ENCODE results near the gene CHCHD10.

Gene CHCHD10

DNA sequence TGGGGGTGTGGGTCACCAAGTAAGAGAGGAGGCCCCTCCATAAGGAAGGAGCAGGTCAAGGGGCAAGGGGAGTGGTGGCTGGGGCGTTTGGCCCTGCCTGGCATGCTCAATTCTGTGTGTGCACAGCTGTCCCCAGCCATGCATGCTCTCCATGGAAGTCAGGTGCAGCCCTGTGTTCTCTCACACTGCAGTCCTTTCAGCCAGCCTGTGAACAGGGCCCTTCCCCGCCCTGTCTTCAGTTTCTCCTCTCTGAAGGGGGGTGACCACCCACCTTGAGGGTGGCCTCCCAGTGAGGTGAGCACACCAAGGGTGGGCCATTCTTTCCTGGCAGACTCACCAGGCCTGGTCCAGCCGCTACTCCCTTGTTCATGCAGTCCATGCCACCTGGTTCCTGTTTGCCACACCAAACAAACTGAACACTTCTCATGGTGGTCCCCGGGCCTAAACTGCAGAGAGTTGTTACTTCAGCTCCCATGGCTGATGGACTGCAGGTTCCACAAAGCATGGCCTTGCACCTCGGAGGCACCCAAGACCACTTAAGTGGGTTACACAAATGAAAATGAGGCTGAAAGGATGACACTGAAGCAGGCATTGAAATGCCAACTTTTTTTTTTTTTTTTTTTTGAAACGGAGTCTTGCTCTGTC lies 1.7 kb upstream of the CHCHD10 start:
- no peak for DNase-seq

DNA sequence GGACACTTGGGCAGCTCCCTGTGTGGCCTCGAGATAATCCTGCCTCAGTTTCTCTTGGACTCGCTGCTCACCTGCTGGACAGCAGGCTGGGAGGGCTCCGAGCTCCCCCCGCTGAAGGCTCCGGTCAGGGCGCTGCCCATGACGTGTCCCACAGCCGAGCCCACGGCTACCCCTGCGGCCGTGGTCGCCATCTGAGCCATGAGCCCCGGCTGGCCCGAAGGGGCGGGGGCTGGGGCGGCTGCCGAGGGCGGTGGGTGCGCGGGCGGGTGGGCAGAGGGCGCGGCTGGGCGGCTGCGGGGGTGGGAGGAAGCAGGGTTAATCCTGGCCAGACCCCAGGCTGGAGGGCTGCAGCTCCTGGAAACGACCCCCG lies 484 bp downstream of the CHCHD10 start:
- no peak for DNase-seq

DNA sequence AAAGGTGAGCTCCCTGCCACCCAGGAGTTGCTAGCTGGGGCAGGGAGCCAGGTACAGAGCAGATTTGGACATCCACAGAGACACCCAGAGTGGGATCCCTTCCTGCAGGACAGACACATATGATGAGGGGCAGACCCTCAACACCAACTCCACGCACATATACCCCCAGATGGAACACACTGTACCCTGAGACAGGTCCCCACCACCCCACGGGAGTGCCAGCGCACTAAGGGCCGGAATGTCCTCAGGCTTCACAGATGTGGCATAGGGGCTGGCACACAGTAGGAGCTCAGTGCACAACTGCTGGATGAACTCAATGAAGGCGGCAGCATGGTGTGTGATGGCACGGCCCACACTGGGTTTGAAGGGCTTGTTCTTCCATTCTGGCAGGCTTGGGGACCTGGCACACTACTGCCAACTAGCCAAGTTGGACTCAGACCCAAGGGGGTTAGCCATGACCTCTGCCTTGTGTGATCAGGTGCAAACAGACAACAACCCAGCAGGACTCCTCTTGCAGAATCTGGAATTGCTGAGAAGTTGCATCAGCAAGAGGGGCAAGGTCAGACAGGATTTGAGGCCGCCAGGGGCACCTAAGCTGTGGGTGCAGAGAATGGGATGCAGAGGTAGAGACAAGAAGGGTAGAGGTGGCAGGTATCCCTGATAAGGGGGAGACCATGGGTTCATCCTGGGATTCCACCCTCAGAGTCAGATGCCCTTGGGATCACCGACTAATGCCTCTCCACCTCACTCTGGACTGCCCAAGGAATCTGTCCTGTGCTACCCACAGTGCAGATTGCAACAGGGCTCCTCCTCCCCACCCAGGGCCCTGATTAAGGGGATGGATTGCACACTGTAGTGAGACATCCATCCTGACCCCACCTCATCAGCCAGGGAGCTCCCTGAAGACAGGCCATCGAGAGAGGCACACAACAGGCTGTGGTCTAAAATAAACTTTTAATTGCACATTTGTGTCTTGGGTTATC lies 2.6 kb downstream of the CHCHD10 start:
- no peak for DNase-seq

DNA sequence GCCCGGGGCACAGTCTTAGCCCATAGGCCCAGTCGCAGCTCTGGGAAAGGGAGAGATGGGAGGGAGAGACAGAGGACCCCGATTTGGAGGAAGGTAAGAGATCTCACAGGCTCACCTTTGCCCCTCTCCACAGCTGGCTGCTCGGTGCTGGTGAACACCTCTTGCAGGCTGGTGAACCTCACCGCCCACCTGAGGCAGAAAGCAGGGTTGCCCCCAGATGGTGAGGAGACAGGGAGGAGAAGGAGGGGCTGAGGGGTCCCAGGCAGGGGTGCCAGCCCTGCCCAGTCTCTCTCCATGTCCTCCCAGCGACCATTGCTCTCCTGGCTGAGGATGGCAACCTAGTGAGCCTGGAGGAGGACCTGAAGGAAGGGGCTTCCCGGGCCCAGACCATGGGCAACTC lies 3.8 kb downstream of the CHCHD10 start:
- DNase-seq, result no peak

DNA sequence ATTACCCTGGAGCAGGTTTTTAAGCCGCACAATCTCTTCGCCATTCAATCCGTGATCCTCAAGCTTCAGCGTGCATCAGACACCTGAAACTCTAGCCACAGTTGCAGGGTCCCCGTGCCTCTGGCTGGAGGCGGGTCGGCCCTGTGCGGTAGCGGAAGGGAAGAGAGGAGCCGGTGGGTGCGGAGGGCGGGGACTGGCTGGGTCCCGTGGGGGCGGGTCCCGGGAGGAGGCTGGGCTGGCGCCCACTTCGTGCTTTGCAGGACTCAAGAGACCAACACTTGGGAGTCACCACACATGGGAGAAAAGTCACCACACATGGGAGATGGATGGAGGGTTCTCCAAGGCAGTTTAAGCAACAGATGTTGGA lies 4.2 kb downstream of the CHCHD10 start:
- no peak for DNase-seq

DNA sequence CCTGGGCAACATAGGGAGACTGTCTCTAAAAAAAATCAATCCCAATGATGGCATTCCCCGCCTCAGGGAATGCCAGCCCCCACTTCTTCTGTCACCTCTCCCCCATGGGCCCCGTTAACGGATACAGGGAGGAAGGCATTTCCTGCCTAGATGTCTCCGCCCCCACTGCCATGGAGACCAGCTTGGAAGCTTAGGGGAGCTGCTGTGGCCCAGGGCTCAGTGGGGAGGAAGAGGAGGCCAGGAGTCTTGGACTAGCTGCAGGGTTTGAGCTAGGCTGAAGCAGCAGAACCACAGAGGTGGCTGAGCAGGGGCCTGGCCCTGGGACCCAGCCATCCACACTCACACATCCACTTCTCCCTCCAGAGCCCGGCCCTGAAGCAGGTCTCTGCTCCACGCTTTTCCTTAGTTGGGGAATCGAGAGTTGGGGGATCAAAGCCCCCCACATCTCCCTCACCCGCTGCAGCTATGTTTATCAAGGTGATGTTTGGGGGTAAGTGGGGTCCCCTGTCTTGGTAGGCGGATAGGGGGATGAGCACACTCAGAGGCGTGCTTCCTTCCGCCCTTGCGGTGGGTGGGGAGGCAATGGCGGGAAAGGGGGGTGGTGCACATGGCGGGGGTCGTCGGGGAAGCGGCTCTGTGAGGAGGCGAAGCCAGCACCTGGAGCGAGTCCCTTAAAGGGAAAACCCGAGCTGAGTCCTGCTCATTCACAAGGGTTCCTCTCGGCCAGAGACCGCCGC lies 4.8 kb downstream of the CHCHD10 start, which contains the start of gene C22orf15:
Gene C22orf15, plus strand, starts transcription at position 149 of the 737 bp plus-strand sequence. Its CDS starts 317 bp downstream, at position 466.
- no peak for DNase-seq

DNA sequence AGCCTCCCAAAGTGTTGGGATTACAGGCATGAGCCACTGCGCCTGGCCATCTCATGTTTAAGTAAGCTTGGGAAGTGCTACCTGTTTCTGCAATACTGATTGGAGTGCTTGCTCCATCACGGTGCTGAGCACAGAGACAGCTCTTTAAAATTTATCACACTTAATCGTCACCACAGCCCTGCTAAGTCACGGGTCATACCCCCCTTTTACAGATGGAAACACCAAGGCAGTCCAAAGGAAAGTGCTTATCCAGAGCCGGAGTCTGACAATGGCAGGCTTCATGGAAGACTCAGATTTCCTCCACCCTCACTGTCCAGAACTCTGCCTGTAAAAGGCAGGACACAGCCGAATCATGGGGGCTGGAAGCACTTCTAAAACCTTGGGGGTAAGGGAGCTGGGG lies 7.7 kb downstream of the CHCHD10 start:
- no peak for DNase-seq

DNA sequence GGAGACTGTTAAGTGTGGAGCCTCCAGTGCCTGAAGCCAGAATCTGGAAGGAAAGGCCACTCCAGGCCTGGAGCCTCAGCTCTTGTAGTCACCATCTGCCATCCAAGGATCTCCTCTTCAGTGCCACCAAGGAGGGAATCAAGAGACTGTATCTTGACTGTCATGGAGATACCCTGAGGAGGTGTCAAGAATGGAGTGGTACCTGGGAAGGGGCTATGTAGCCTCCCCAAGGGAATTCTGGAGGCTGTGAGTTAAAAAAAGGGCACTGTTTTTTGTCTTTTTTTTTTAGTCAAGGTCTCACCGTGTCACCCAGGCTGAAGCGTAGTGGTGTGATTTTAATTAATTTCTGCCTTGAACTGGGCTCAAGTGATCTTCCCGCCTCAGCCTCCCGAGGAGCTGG lies 8.2 kb downstream of the CHCHD10 start:
- no peak for DNase-seq

DNA sequence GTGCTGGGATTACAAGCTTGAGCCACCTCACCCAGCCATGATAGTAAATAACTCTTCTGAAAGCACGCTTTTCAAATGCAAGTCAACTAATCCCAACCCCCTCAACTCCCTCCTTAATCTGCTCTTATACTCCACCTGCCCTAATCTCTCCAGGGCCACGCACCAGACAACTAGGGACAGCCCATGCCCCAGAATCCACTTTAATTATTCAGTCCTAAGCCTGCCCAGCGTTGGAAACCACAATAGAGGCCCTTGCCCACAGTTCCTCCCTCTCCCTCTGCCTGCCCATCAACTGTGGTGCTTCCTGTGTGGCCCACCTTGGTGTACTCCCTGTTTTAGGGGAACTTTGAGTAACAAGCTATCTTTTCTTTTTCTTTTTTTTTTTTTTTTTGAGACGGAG lies 10.9 kb downstream of the CHCHD10 start:
- no peak for DNase-seq

DNA sequence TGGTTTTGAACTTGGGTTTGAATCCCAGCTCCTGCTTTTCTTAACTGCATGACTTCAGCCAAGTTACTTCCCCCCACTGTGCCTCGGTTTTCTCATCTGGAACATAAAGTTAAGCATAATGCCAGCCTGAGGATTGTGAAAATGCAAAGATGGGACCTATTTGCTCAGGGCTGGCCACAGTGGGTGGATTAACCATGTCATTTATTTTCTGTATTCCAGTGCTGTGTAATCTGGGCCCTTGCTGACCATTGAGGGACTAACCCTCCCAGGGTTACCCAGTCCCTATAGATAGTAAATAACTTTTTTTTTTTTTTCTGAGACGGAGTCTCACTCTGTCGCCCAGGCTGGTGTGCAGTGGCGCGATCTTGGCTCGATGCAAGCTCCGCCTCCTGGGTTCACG lies 12.1 kb downstream of the CHCHD10 start:
- DNase-seq, result no peak

DNA sequence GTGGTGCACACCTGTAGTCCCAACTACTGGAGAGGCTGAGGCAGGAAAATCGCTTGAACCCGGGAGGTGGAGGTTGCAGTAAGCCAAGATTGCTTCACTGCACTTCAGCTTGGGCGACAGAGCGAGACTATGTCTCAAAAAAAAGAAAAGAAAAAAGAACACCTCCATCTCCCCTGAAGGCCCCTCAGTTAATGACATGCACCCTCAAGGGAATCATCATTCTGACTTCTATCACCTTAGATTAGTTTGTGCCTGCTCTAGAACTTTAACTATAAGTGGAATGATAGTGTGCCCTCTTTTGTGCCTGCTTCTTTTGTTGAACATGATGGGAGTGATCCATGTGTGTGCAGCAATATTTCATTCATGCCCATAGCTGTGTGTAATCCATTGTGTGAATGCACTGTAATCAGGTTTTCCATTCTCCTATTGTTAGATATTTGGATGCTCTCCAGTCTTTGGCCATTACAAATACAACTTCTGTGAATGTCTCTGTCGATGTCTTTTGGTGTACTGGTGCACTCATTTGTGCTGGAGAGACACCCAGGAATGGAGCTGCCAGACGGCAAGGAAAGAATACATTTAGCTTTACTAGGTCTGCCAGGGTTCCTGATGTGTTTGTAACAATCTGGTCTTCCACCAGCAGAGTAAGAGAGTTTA lies 12.7 kb downstream of the CHCHD10 start:
- DNase-seq, result no peak

DNA sequence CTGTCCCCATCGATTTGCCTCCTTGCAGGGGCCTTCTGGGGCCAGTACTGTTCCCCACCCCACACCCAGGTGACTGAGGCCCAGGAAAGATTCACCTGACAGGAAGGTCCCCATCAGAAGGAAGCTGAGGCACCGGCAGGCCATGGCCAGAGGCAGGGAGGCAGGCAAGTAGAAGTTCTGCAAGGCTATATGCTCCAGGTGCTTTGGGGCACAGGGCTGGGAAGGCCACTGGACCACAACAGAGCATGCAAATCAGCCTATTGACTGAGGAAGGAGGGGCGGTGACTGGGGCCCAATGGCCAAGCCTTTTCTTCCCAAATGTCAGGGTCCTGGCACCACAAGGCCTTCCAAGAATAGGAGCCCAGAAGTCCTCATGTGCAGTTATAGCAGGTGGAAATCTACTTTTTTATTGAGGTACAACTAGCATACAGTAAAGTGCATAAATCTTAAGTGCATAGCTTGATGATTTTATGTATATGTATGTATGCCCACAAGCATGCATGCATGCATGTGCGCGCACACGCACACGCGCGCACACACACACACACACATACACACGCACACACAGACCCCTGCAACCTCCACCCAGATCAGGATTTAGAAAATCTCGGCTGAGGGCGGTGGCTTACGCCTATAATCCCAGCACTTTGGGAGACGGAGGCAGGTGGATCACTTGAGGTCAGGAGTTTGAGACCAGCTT lies 13.4 kb downstream of the CHCHD10 start, which contains the start of gene VPREB3:
Gene VPREB3, minus strand, starts transcription at position 206 of the 700 bp plus-strand sequence. Its CDS starts 62 bp downstream, at position 144.
- DNase-seq, result no peak

DNA sequence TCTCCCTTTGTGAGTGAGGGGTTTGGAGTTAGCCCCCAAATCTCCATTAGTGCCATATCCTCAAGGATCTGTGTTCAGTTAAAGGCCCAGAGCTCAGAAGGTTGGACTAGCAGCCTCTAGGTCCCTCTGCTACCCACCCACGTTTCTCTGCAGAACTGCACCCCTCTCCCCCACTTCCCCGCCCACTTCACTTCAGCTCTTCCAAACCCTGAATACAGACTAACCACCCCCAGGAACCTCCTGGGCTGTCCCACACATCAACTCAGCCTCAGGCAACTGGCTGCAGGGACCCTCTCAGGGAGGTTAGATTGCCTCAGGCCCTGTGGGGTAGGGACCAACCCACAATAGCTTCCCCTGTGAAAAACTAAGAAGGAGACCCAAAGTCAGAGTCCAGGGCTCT lies 14.4 kb downstream of the CHCHD10 start:
- DNase-seq, result no peak

DNA sequence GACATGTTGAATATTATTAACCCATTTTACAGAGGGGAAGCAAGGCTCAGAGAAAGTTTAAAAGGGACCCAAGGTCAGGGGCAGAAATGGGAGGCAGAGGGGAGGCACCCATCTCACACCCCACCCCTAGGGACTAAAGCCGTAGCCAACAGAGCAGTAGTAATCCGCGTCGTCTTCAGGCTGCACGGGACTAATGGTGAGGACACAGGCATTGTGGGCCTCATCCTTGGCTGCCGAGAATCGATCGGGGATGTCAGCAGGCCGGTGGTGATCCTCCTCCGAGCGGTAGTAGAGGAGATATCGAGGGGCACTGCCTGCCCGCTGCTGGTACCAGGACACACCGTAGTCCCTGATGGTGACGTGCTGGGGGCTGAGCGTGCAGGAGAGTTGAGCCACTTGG lies 15.0 kb downstream of the CHCHD10 start:
- no peak for DNase-seq

DNA sequence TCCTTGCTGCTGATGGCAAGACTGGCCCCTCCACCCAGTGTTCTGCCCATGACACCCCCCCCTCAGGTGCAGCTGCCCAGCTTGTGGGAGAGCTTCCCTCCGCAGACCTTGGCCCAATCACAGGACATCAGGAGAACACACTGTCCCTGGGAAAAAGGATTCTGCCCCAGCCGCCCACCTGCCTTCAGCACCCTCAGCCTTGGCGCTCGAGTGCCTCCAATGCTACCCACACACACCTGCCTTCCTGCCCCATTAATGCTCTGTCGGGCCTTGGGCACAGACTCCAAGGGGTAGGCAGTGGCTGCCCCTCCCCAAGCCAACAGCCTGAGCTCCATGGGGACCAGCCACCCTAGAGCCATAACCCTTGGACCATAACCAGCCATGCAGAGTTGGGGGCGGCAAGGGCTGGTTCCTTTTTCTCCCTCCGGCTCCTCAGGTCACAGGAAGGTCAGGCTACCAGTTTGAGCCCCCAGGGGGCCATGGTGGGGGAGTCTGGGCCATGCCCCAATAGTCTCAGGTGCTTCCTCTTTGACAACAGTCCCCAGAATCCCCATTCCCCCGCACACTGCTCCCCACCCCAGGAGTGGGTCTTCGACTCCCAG lies 15.6 kb downstream of the CHCHD10 start:
- no peak for DNase-seq

DNA sequence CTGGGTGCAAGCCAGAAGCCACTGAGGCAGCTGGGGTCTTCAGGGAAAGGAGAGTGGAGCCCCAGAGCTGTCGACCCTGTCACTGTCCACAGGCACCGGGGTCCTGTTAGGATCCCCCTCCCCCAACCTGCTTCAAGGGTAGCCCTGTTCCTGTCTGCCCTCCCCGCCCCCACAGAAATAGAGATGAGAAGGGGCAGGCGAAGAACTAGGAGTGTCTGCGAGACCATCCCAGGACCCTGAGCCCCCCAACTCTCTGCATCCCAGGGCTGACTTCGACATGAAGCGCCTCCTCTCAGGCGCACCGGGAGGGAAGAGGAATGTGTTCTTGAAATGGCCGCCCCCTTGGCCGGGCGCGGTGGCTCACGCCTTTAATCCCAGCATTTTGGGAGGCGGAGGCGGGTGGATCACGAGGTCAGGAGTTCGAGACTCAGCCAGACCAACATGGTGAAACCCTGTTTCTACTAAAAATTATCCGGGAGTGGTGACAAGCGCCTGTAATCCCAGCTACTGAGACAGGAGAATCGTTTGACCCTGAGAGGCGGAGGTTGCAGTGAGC lies 16.3 kb downstream of the CHCHD10 start:
- DNase-seq, result no peak

DNA sequence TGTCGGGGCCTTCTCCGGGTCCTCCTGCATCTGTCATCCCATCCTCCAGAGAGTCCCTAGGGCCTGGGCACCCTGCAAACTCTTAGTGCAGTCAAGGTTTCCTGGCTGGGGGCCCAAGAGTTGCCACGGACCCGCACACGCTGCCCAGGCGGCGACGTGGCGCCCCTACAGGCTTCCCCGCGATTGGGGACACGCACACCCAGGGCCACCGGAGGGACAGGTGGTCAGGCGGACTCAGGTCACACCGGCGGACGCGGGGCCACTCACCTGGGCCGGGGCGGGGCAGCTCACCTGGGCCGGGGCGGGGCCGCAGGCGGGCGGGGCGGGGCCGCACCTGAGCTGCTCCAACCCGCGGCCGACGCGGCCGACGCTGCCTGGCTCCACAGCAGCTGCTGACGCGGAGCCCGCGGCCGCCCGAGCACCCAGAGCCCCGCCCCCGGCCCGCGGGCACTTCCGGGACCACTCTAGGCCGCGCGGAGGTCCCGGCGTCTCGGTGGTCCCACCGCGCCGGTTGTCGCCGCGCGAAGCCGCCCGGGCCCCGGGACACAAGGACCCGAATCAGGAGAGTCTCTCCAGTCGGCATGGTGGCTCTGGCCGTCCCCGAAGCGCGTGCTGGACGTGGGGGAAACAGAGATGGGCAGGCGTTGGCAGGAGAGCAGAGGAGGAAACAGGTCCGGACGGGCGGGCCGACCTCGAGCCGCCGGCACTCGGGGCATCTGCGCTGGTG lies 16.9 kb downstream of the CHCHD10 start, which contains the start of gene ZNF70:
Gene ZNF70, minus strand, starts transcription at position 399 of the 727 bp plus-strand sequence. CDS start 5,972 bp downstream, outside the sequence.
- peak; percentile 80 for DNase-seq

DNA sequence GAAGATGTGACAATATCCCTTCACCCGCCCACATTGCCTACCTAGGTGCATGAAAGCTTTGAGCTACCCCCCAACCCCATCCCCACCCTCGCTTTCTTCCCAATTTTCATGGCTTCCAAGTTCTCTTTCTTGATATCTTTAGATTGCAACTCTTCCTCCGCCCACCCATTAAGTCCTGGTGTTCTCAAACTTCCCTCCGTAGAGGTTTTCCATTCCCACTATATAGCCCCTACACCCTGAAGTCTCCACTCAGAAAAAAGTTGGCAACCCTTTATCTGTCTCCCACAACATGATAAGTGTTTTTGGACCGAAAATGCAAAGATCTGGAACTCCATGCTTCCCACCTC lies 17.4 kb downstream of the CHCHD10 start:
- no peak for DNase-seq

DNA sequence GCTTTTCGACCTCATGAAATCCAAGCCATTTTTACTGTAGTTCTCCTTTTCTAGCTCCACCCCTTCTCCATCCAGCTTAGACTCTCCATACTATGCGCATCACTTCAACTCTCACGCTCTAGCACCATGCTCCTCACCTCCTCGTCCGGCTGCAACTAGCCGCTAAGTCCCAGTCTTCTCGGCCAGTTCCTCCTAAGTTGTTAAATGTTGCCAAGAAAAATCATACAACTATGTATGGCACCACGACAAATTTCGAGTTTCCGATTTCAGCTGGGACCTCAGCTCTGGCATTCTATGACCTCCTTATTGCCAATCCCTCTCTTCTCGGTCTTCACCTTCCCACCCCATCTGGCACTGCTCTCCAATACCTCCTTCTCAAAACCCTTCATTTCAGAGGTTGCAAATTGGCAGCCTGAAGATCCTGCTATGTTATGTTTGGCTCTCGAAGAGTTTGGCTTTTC lies 17.9 kb downstream of the CHCHD10 start:
- no peak for DNase-seq

DNA sequence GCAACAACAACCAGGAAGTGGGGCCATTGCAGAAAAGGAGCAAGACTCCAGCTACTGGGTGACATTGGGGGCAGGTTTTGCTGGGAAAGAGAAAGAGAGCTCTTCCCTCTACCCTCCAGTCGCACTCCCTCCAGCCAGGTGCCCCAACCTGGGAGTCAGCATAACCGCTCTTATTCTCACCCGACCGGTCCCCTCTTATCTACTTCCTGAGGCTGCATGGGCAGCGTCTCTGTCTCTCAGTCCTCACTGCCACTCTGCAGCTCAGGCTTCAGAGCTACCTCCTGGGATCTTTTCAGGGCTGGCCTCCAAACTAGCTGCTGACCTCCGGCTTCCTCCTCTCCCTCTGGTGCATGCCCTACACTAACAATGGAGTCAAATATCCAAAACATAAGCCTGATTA lies 22.0 kb downstream of the CHCHD10 start:
- DNase-seq, result no peak

DNA sequence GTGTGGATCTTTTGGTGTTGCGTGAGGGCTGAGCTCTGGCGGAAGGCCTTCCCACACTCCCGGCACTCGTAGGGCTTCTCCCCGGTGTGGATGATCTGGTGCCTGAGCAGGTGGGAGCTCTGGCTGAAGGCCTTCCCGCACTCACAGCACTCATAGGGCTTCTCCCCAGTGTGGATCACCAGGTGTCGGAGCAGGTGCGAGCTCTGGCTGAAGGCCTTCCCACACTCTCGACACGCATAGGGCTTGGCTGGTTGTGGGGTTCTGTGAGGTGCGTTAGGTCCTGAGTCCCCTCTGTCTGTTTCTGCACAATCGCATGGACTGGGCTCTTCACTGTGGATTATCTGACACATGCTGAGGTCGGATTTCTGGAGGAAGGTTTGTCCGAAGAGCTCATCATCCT lies 23.3 kb downstream of the CHCHD10 start:
- no peak for DNase-seq
